HG03442 (cell line): ENCODE results near the gene A2M.

Experiments used
- ATAC-seq: cut with Tn5 transposase; IDR thresholded peaks from one replicate; pipeline ENCODE4 v1.9.1; 2021; ENCODE audit warnings: mild to moderate bottlenecking, moderate library complexity; ENCODE audit not compliant: unreplicated experiment

Gene A2M

DNA sequence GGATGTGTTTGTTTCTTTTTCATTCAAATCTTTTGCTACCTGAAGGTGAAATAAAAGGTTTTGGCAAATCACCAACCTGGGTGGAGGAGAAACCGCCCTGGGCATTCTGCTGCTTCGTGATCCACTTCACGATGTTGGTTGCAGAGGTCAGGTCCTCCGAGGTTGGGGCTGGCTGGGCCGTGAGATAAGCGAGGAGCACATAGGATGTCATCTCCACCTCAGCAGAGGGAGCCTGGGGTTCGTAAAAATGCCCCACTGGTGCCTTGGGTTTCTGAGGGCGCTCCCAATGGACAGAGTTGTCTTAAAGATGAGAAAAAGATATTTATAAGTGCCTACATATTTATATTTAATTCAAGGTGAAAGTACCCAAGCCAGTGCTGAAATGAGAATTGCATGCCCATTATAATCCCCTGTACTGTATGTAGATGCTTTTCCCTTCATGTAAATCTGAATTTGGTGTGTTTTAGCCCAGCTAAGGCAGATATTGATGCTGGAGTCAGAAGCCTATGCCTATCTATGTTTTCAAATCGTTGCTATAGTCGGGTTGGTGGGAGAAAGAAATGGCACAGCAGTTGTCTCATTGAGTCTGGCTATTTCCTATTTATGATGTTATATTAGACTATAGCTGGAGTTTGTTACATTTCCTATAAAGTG is 41.1 kb downstream of the A2M start:
- no peak for ATAC-seq

DNA sequence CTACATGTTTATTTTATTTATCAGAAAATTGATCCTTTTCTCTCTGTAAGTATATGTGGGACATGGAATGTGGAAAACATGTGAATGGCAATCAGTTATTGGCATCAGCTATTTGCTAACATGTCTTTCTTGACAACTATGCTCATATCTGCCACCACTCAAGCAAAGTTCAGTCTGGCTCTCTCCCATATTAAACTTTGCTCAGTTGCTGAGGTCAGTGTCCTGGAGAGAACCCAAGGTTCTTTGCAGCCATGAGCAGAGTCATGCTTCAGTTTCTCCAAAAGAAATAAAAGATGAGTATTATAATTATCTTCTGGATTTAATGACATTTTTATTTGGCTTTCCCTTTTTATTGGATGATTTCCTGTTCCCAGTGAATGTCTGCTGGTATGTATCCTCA is 42.6 kb downstream of the A2M start:
- no peak for ATAC-seq

DNA sequence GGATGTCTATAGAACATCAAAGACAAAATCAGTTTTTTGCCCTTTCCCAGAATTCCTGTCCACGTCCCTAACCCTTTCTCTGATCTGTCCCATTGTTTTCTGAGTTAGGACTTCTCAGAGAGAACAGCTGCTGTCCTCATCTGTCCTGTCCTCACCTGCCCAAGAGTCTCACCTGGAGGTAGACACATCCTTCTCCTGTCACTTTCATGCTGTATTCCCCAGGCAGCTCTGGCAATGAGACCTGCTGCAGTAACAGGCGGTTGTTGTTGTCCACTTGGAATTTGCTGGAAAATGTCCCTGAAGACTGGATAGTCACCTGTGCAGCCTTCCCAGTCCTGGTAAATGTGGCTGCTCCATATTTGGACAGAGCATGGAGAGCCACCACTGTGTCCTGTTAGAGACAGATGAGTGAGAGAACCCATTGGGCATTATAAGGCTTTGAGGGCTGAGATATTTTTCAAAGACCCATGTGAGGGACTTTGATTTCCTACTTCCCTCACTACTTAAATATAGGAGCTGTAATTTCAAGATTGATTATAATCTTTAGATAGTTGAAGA is 43.2 kb downstream of the A2M start:
- no peak for ATAC-seq

DNA sequence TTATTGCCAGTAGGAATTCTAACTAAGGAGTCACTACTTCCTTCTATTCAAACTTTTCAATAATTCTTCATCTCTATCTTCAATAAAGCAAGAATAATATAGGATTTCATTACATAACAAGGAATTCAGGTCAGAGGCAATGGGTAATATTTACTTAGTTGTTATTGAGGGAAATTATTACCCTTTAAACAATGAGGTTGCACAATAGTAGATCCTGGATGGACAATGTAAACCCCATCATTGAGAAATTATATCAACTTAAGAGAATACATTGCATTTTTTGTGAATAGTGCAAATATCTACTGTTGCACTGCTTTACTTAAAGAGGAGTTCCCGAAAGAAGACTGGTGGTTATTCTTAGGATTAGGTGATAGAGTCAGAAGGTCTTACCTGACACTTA is 43.8 kb downstream of the A2M start:
- ATAC-seq = no peak

DNA sequence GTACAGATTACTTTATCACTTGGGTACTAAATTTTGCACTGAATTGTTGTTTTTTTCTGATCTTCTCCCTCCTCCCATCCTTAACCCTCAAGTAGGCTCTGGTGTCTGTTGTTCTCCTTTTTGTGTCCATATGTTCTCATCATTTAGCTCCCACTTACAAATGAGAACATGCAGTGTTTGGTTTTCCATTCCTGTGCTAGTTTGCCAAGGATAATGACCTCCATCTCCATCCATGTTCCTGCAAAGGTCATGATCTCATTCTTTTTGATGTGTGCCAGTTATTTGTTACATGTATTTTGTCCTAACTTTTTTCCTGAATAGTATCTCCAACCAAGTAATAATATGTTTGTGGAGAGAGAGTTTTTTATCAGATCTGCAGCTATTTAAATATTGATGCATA is 44.2 kb downstream of the A2M start:
- no peak for ATAC-seq

DNA sequence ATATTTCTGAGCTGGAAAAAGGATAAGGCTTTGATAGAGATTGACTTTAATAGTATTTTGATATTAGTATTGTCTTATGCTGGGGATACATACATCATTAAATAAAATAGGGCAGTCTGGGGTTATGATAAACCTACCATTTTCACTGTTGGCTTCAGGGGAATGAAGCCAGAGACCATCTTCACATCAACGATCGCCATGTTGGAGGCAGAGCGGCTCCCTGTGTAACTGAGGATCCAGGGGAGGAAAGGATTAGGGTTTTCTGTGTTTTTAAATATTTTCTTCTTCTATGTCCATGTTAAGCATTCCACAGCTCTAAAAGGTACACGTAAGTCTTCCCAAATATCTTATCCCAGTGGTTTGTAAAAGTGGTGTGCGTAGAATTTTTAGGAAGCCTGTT is 45.4 kb downstream of the A2M start:
- ATAC-seq = no peak

DNA sequence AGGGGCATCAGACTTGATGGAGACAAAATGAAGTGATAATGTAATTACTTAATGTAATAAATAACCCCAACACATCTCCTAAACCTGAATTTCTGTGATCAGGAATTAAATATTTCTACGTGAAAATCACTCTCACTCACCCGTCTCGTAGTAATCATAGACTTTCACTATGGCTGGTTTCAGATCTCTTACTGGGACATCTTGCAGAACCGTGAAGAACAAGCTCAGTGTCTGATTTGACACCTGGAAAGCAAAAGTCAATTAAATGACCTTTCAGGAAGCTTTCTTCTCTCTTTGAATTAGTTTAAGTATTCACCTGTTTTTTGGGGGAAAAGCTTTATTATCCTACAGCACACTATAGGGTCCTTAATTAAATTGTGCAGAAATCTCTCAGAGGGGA is 47.1 kb downstream of the A2M start:
- no peak for ATAC-seq

DNA sequence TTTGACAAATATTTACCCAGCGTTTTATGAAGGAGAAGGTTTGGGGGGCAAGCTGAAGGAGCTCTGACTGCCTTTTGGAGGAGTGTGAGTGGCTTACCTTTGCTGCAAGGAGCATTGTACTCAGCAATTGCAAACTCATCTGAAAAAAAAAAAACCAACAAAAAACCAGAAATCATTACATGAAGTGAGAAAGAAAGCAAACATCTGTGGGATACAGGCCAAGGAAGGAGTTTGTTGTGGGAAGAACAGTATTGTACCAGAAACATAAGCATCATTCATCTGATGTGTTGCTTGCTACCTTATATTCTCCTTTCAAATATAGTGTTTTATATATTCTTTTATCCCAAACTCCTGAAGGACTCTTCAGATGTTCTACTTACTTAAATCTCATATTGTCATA is 47.6 kb downstream of the A2M start:
- no peak for ATAC-seq

DNA sequence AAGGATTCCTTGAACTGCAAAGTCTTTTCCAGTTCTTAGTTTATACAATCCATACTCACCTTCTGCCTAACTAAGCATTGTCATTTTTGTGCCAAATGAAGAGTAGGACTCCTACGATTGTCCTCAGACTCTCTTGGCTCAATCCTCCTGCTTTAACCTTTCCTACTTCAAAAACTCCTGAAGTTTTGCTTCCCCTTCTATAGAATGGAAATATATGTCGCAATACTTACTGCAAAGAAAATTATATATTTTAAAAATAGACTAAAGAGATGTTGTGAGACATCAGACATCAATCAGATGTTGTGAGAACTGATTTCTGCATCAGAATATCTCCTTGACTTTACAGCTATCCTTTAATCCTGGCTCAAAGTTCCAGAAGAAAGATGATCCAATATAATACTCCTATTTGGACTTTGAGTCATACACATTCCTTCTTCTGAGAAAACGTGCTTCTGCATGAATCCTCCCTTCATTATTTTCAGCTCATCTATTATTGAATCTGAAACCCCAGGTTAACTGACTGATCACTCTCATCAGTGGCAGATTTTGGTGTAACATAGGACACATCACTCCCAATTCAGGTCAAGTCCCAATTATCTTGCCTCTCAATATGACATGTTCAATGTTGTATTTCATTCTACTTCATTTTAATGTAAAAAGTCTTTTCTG is 48.8 kb downstream of the A2M start:
- no peak for ATAC-seq

DNA sequence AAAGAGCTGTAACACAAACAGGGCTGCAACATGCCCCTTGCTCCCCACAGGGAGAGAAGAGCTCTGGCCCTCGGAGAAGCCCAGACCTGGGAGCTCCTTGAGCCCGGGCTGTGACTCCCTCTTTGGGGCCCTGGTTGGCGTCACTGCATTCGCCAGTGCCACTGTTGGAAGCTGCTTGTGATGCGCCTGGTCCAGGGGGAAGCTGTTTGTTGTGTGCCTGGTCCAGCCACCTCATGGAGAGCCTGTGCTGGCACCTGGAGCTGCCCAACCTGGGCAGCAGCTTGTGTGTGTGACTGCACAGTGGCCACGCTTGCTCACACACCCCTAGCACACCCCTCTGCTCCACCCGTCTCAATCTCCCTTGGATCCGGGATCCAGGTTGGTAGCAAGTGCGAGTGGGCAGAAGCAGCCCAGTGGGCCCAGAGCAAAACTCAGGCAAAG is 49.5 kb downstream of the A2M start:
- no peak for ATAC-seq

DNA sequence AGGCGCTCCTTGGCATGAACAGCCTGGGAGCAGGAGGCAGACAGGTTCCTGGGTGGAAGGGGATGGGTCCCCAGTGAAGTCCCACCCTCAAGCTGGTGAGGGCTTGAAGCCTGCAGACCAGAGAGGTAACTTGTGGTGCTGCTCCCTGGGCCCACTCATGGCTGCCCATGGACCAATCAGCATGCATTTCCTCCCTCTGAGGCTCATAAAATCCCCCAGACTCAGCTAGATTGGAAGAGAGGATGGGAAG is 50.2 kb downstream of the A2M start:
- no peak for ATAC-seq

DNA sequence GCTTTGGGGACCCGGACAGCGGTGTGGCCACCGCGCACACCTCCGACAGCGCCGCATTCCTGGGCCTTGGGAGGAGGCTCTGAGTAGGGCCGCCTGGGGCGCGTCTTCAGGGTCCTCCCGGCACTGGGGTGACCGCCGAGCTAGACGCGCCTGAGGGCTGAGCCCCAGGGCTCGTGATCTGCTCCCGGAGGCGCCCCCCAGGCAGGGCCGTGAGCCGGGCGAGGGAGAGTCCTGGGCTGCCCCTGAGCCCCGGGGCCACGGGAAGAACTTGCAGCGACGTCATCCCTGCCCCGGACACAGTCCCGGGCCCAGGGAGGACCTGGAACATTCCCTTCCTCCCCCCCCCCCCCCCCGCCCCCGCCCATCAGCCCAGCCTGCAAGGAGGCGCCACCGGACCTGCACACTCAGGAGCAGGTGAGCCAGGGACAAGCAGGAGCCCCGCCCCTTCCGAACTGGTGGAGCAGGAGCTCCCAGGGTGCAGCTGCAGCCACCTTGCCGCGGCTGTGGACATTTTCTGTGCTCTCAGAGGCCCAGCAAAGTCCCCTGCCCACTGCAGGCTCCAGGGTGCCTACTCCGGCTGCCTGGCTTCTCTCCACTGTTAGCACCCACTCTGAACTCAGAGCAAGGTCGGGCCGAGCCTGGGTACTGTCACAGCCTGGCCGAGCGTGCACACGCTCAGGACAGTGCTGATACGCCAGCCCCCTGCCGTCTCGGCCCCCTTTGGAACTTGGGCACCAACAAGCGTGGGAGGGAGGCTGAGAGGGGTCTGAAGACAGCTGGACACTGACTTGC is 50.7 kb downstream of the A2M start:
- no peak for ATAC-seq

DNA sequence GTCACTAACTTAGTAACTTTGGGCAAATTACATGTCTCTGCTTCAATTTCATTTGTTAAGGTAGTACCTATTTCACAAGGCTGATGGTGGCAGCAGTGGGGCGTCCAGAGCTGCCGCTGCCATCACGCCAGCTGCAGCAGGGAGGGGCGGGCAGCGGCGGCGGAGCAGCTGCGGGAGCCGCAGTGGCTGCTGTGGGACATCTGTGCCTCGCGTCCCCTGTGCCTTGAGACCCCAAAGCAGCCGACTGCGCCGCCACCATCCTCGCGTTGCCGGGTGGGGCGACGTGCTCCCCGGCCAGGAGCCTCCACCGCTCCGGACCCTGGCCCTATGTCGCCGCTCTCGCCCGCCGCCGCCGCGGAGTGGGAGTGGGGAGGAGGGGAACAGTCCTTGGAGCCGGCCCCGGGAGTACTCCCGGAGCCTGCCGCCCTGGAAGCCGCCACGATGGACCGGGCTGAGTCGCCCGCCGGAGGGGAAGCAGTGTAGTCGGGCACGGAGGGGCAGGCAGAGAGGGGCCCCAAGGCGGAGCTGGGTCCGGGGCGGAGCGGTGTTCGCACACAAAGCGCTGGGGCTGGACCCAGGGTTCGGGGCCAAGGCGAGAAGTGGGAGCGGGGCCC is 51.4 kb downstream of the A2M start:
- peak; percentile 65 for ATAC-seq

DNA sequence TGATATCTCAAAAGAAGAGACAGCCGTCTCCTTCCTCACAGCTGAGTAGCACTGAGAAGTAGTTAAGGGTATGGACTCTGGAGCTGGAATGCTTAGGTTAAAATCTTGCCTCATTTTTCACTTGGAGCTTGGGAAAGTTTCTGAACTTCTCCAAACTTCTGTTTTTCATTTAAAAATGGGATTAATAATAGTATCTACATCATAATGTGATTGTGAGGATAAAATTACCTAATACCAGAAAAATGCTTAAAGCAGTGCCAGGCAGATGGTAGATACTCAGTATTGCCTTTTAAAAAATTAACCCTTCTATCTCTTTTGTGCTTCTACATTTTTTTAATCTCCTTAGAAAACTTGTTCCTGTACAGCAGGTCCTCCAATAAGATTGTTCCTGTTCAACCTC is 63.1 kb downstream of the A2M start:
- no peak for ATAC-seq

DNA sequence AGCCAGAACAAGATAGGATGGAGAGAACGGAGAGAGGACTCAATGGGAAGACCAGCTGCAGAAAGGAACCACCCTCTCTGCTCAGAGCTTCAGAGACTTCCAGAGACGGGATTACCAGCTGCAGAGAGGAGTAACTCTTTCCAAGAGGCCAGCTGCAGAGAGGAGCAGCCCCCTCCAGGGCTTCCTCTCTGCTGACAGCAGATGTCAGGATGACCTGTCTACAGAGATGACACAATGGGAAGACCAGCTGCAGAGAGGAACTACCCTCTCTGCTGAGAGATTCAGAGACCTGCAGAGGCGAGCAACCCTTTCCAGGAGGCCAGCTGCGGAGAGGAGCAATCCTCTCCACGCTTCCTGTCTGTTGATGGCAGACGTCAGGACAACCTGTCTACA is 64.6 kb downstream of the A2M start:
- no peak for ATAC-seq

DNA sequence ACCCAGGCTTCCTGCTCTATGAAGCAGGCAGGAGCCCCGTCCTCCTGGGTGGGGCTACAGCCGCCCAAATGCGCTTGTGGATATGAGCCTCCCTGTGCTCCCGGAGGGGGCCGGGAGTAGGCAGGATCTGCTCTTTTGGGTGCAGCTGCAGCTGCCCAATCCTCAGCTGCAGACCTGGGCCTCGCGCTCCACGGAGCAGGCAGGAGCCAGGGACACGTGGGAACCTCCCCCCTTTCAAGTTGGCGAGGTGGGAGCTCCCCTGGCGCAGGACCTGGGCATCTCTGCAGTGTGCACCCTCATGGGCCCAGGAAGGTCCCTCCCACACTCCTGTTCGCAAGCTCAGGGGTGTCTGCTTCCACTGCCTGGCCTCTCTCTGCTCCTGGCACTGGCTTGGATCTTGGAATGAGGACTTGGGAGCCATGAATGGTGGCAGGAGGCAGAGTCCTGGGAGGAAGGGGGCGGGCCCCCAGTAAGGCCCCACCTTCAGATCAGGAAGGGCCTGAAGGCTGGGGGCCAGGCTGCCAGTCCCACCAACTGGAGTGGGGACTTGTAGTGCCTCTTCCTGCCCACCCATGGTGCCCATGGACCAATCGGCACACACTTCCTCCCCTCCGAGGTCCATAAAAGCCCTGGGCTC is 65.1 kb downstream of the A2M start:
- no peak for ATAC-seq

DNA sequence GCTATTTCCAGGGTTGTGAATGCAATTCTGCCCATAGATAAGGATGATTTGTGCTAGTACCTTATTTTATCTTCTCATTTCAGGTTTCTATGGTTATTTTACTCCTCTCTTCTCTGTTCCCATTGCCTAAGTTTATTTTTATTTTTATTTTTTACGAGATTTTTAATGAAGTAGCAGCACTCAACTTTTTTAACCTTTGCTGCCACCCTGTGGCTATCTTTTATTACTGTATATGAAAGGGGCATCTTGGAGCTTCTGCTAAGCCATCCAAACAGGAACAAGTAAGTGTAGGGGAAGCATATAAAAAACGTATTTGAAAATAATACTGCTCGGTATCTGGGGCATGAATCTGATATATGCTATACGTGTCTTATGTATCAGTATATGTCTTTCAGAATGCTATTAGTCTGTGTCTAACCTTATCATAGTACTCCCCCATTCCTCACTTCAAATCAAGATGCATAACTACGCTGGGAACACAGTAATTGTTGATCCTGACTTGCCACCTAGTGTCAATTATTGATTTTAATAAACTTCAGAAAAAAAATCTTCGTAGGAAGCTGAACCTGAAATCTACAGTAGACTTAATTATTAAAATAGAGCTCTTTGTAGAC is 66.1 kb downstream of the A2M start:
- ATAC-seq = no peak

DNA sequence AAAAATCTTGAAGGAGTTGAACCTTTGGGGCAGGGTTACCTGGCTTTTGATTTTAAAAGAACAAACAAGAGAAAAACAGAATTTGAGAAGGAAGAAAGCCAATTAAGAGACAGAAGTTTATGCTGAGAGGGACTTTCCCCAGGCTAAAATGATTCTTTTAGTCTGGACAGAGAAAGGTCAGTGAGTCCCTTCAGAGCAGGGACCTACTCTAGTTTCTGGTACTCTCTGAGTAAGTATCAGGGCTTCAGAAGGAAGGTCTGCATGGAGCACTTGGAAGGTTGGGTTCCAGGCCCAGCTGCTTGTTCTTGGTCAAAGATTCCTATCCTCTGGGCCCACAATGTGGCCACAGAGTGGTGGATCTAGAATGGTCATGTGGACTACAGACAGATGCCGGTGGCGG is 66.8 kb downstream of the A2M start:
- ATAC-seq = no peak

DNA sequence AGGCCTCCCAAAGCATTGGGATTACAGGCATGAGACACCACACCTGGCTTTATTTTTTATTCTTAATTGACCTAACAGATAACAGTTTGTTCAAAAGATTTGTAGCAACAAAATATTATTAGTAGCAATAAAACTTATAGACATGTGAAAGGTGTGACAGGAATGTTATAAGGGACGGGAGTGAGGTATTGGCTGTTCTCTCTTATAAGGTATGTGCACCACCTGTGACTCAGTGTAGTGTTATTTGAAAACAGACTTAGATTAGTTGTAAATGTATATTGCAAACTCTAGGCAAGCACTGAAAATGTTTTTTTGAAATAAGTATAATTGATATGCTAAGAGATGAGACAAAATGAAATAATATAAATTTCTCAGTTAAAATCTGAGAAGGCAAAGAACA is 68.6 kb downstream of the A2M start:
- ATAC-seq = no peak

DNA sequence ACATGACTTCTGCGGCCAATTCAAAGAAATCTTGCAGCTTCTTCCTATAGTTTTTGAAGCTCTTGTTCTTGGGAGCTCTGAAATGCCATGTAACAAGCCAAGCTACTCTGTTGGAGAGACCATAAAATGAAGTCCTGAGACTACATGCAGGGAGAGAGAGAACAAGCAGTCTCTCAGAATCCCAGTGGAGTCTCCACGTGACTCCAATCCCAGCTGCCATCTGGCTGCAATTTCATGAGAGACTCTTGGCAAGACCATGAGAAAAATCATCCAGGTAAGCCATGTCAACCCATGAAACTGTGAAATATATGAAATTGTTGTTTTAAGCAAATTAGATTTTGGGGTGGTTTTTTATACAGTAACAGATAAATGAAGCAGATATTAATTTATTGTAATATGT is 72.0 kb downstream of the A2M start:
- no peak for ATAC-seq

DNA sequence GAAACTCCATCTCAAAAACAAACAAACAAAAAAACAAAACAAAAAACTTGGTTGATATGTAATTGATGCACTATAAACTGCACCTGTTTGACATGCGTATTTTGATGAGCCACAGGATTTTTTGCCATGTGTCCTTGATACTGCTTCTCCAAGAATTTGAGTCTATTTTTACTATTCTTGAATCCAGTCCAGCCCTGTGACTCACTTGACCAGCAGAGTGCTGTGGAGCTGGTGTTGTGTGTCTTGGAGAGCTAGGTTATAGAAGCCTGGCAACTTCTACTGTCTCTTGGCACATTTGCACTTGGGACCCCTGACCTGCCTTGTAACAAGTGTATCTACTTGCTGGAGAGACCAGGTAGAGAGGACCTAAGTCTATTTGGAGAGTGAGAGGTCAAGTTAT is 74.4 kb downstream of the A2M start:
- no peak for ATAC-seq
